ENCODE results near the gene KCTD3. TPM values are rescaled to one million over a fixed set of nuclear protein-coding genes. Genes with fewer than 3 reads are reported as not detected.

The KCTD3 gene
- total and polyA plus RNA-seq, 2 of the 13 experiments (the other 11 are each of a cell fraction or from before 2014, with no cell fraction given): 49.8 to 68.1 TPM

- Histone ChIP-seq H3K4me3 (replicated peaks in 1 of 3; ENCODE audit: insufficient read depth in 1 of 3, low read depth in 2 of 3, low read length in 3 of 3) (no peak overlapping the region), H3K4me2 (ENCODE audit: low read depth, low read length) (no peak overlapping the region), H3K27me3 (ENCODE audit: control insufficient read depth in 1 of 2, insufficient read depth in 2 of 2, low read length in 2 of 2) (no peaks in the 10 kb centered on the region), H3K36me3 (replicated peaks in 1 of 2; ENCODE audit: control insufficient read depth in 1 of 2, insufficient read depth in 2 of 2, low read length in 2 of 2) (no peaks in the 10 kb centered on the region), H4K20me1 (ENCODE audit: insufficient read depth, low read length) (no peaks in the 10 kb centered on the region), H3K9ac (ENCODE audit: insufficient read depth, low read depth, low read length) (no peak overlapping the region), H3K9me3 (ENCODE audit: low read length) (no peaks in the 10 kb centered on the region), H3K4me1 (ENCODE audit: insufficient read depth, low read length) (peaks cover 27% of the 10 kb centered on the region), H2AFZ (ENCODE audit: low read length) (no peak overlapping the region), H3K79me2 (ENCODE audit: insufficient read depth, low read length) (no peaks in the 10 kb centered on the region), H3K27ac (ENCODE audit: extremely low read length, insufficient read depth, low read length) (no peak overlapping the region)
- BruUV-seq (replicated peaks): no TSS peak
- ChIA-PET POLR2A (no interaction called here), CTCF (ENCODE audit: low intra/inter-chr PET ratio, low total read pairs) (no interaction called here)
- ATAC-seq (no peak), DNase-seq (ENCODE audit: low spot score) (no peak), FAIRE-seq (no peak)
- intact Hi-C loops (cut with micrococcal nuclease; ENCODE audit: unreplicated experiment) (no loop called here), in situ Hi-C loops (cut with HindIII; ENCODE audit: extremely low pct_ligation_motif_present, low pct_unique_long_range_greater_than_20kb) (no loop called here)
- 69% methylated on average over 4 of the region's 4 CpGs for WGBS (ENCODE audit: low lambda C conversion rate)
- no peak for TF ChIP-seq HMGXB4 (CRISPR knock-in tag; IDR thresholded peaks at IDR 0.05; ENCODE audit: borderline replicate concordance in 1 of 2, low read depth in 1 of 2)
- no peak for TF ChIP-seq ZNF639 (CRISPR knock-in tag; conservative IDR thresholded peaks at IDR 0.05)
- no peak for TF ChIP-seq KLF6 (CRISPR knock-in tag; IDR thresholded peaks at IDR 0.05)
- no peak for TF ChIP-seq KMT2A (CRISPR knock-in tag; IDR thresholded peaks at IDR 0.05)
- no peak for TF ChIP-seq MXD4 (CRISPR knock-in tag; IDR thresholded peaks at IDR 0.05)
- no peak for TF ChIP-seq PHF21A (CRISPR knock-in tag; IDR thresholded peaks at IDR 0.05)
- no peak for TF ChIP-seq RAD21 (CRISPR knock-in tag; IDR thresholded peaks at IDR 0.05)
- TF ChIP-seq ZNF501 (CRISPR knock-in tag; IDR thresholded peaks at IDR 0.05): no peak
- TF ChIP-seq ZNF773 (CRISPR knock-in tag; IDR thresholded peaks at IDR 0.05; ENCODE audit: borderline replicate concordance): no peak
- TF ChIP-seq POGK (CRISPR knock-in tag; conservative IDR thresholded peaks at IDR 0.05): no peak
- no peak for TF ChIP-seq ZMYM3 (CRISPR knock-in tag; IDR thresholded peaks at IDR 0.05)
- TF ChIP-seq THAP11 (CRISPR knock-in tag; IDR thresholded peaks at IDR 0.05): no peak
- no peak for TF ChIP-seq PRDM10 (CRISPR knock-in tag; IDR thresholded peaks at IDR 0.05; ENCODE audit: low read depth)
- TF ChIP-seq POLR2AphosphoS5 (IDR thresholded peaks at IDR 0.05; ENCODE audit: low read depth, low read length): no peak
These were observed 89.9 kb downstream of the KCTD3 start for GRCh38 chr1:215657047-215657446.

Data from HepG2 (cell line).